Breast epithelium (tissue), 4 donors: ENCODE data around the gene TRPM5. TPM values are rescaled to one million over a fixed set of nuclear protein-coding genes. Genes with fewer than 3 reads are reported as not detected.
A peak's percentile ranks its signal among the peaks of the same experiment; 100 is the strongest.

ENCODE experiments used
- DNase-seq, 2 donors: peaks; one replicate each; pipeline ENCODE4 v3.0.0-alpha.2; 2019; ENCODE audit warnings: low spot score in 2 of 2
- H3K27ac ChIP-seq, 2 donors: fragments of 200-600 bp; sonication (generic) in 1 of 2; one replicate each; pipeline ENCODE4 v1.5.1; 2016 to 2019; ENCODE audit warnings: mild to moderate bottlenecking in 1 of 2
- H3K27me3 ChIP-seq, 2 donors: fragments of 200-600 bp; sonication (generic) in 1 of 2; one replicate each; pipeline versions ENCODE4 v1.5.1 to v1.6.0; 2017 to 2019; ENCODE audit warnings: control low read depth in 1 of 2, mild to moderate bottlenecking in 1 of 2
- H3K36me3 ChIP-seq: fragments of 200-600 bp; one replicate; pipeline ENCODE4 v1.5.1; 2019
- H3K4me1 ChIP-seq, 2 donors: fragments of 200-600 bp; sonication (generic); one replicate each; pipeline ENCODE4 v1.5.1; 2016 to 2019; ENCODE audit warnings: control low read depth in 1 of 2
- H3K4me3 ChIP-seq, 3 donors: fragments of 200-600 bp; sonication (generic); 1 replicate in 2 of 3; 2 replicates in 1 of 3; pipeline ENCODE4 v1.5.1; 2016 to 2019; ENCODE audit warnings: mild to moderate bottlenecking in 3 of 3, moderate library complexity in 2 of 3
- H3K9me3 ChIP-seq, 2 donors: fragments of 200-600 bp; sonication (generic) in 1 of 2; one replicate each; pipeline ENCODE4 v1.5.1; 2016 to 2019; ENCODE audit warnings: control low read depth in 1 of 2
- CTCF ChIP-seq, 3 donors: fragments of 450-650 bp; IDR thresholded peaks; one replicate each; pipeline ENCODE4 v1.5.1; 2016 to 2017; ENCODE audit warnings: antibody characterized with exemption in 3 of 3, mild to moderate bottlenecking in 3 of 3, moderate library complexity in 3 of 3
- POLR2A ChIP-seq: fragments of 450-650 bp; IDR thresholded peaks from one replicate; pipeline ENCODE4 v1.6.1; 2016; ENCODE audit warnings: antibody characterized with exemption, mild to moderate bottlenecking, moderate library complexity
- POLR2AphosphoS5 ChIP-seq, 3 donors: sonication (generic); formaldehyde crosslinking; IDR thresholded peaks; one replicate each; pipeline ENCODE4 v1.6.1; 2017; ENCODE audit warnings: antibody characterized with exemption in 3 of 3
- intact Hi-C: fragments of 100-400 bp; cut with DNase I; formaldehyde crosslinking; loops from one replicate; pipeline ENCODE4 v1.15.1; 2023; ENCODE audit warnings: low total_unique reads
- total RNA-seq, 3 donors: library from RNA; depleted of rRNA; stranded (reverse); fragments of >200 nt; gene quantifications; one replicate each; pipeline ENCODE4 v1.1.0, GENCODE V29; 2016

The TRPM5 gene
- total RNA-seq, 3 donors from 2014 or later, result not detected

- Histone ChIP-seq H3K4me3 (no peak overlapping the region), H3K36me3 (peaks cover 10% of the 10 kb centered on the region), H3K27me3 (no peaks in the 10 kb centered on the region), H3K9me3 (no peaks in the 10 kb centered on the region), H3K27ac (peak overlapping the region; percentile 97 to 99), H3K4me1 (peaks cover 7 to 10% of the 10 kb centered on the region in 2 donors)
- intact Hi-C loops, result no loop called here
- TF ChIP-seq POLR2A (no peak), CTCF (IDR thresholded peaks at IDR 0.05) (no peak), POLR2AphosphoS5 (IDR thresholded peaks at IDR 0.05) (no peak)
- DNase-seq, result no peak
Observed at GRCh38 chr11:2398664-2399355, 45.5 kb downstream of the TRPM5 start.

- TF ChIP-seq POLR2AphosphoS5 (IDR thresholded peaks at IDR 0.05) (no peak), POLR2A (no peak), CTCF (IDR thresholded peaks at IDR 0.05) (no peak)
- Histone ChIP-seq H3K27me3 (no peaks in the 10 kb centered on the region), H3K27ac (no peak overlapping the region), H3K4me1 (peaks cover 7 to 9% of the 10 kb centered on the region in 2 donors), H3K36me3 (peaks cover 6% of the 10 kb centered on the region), H3K4me3 (no peak overlapping the region), H3K9me3 (no peaks in the 10 kb centered on the region)
- no peak for DNase-seq
- intact Hi-C loops, result no loop called here
Observed at GRCh38 chr11:2397005-2397404, 47.3 kb downstream of the TRPM5 start.

GRCh38 chr11:2396471-2396870, 47.8 kb downstream of the TRPM5 start:
- Histone ChIP-seq H3K27ac (no peak overlapping the region), H3K4me3 (no peak overlapping the region), H3K4me1 (peaks cover 3 to 4% of the 10 kb centered on the region in 2 donors), H3K36me3 (peaks cover 6% of the 10 kb centered on the region), H3K9me3 (no peaks in the 10 kb centered on the region), H3K27me3 (no peaks in the 10 kb centered on the region)
- no peak for DNase-seq
- TF ChIP-seq CTCF (IDR thresholded peaks at IDR 0.05), result no peak
- no peak for TF ChIP-seq POLR2A
- intact Hi-C loops, result no loop called here

- no peak for DNase-seq
- Histone ChIP-seq H3K4me1 (peaks cover 3 to 4% of the 10 kb centered on the region in 2 donors), H3K27ac (no peak overlapping the region), H3K36me3 (peaks cover 6% of the 10 kb centered on the region), H3K4me3 (no peak overlapping the region), H3K9me3 (no peaks in the 10 kb centered on the region), H3K27me3 (no peaks in the 10 kb centered on the region)
- no peak for TF ChIP-seq POLR2AphosphoS5 (IDR thresholded peaks at IDR 0.05)
- TF ChIP-seq POLR2A, result no peak
- TF ChIP-seq CTCF (IDR thresholded peaks at IDR 0.05), result no peak
- intact Hi-C loops, result no loop called here
Observed at GRCh38 chr11:2395856-2396255, 48.5 kb downstream of the TRPM5 start.

- Histone ChIP-seq H3K9me3 (no peaks in the 10 kb centered on the region), H3K36me3 (peaks cover 6% of the 10 kb centered on the region), H3K27me3 (no peaks in the 10 kb centered on the region), H3K4me1 (peaks cover 4 to 9% of the 10 kb centered on the region in 2 donors), H3K4me3 (no peak overlapping the region), H3K27ac (no peak overlapping the region)
- TF ChIP-seq POLR2A (no peak), POLR2AphosphoS5 (IDR thresholded peaks at IDR 0.05) (no peak), CTCF (IDR thresholded peaks at IDR 0.05) (no peak)
- intact Hi-C loops, result no loop called here
- DNase-seq, result no peak
Observed at GRCh38 chr11:2395211-2395730, 49.0 kb downstream of the TRPM5 start.
